Stomach smooth muscle (tissue), 2 donors: ENCODE results near the gene XRCC4.
"Not testable (repeated sequence)": the region's sequence is repeated elsewhere in the genome, so short reads cannot be mapped to it uniquely, and the experiment has no call there.

Source experiments
- H3K27ac ChIP-seq: one replicate; pipeline ENCODE4 v1.7.0; 2013; ENCODE audit warnings: mild to moderate bottlenecking, low read length, inconsistent platforms
- H3K27me3 ChIP-seq, 2 donors: one replicate each; pipeline ENCODE4 v1.7.0; 2013; ENCODE audit warnings: low read length in 2 of 2; ENCODE audit not compliant: insufficient read depth in 2 of 2, control insufficient read depth in 1 of 2
- H3K36me3 ChIP-seq, 2 donors: one replicate each; pipeline ENCODE4 v1.7.0; 2013; ENCODE audit warnings: low read length in 2 of 2; ENCODE audit not compliant: control insufficient read depth in 2 of 2, insufficient read depth in 2 of 2
- H3K4me1 ChIP-seq: one replicate; pipeline ENCODE4 v1.7.0; 2013; ENCODE audit warnings: low read length; ENCODE audit not compliant: control insufficient read depth, insufficient read depth
- H3K4me3 ChIP-seq, 2 donors: one replicate each; pipeline ENCODE4 v1.7.0; 2013; ENCODE audit warnings: low read length in 2 of 2
- H3K9ac ChIP-seq, 2 donors: one replicate each; pipeline ENCODE4 v1.7.0; 2013; ENCODE audit warnings: low read length in 2 of 2, mild to moderate bottlenecking in 1 of 2
- H3K9me3 ChIP-seq, 2 donors: one replicate each; pipeline ENCODE4 v1.7.0; 2013; ENCODE audit warnings: low read length in 2 of 2; ENCODE audit not compliant: control insufficient read depth in 2 of 2
- donor health status: healthy.
- donor health status: Pancreatic carcinoma.

XRCC4 gene

GRCh38 chr5:83341815-83342334, 264.5 kb downstream of the XRCC4 start:
- no peaks in the 10 kb centered on the region for H3K4me1 ChIP-seq
- H3K9ac ChIP-seq = no peak overlapping the region
- H3K9me3 ChIP-seq = no peaks in the 10 kb centered on the region
- H3K27ac ChIP-seq = no peak overlapping the region
- no peaks in the 10 kb centered on the region for H3K36me3 ChIP-seq
- no peak overlapping the region for H3K4me3 ChIP-seq
- H3K27me3 ChIP-seq = no peaks in the 10 kb centered on the region

GRCh38 chr5:83342465-83342864, 265.1 kb downstream of the XRCC4 start:
- no peaks in the 10 kb centered on the region for H3K9me3 ChIP-seq
- no peaks in the 10 kb centered on the region for H3K36me3 ChIP-seq
- H3K27me3 ChIP-seq = no peaks in the 10 kb centered on the region
- H3K27ac ChIP-seq = no peak overlapping the region
- no peak overlapping the region for H3K4me3 ChIP-seq
- no peaks in the 10 kb centered on the region for H3K4me1 ChIP-seq
- H3K9ac ChIP-seq = no peak overlapping the region

GRCh38 chr5:83343299-83343698, 266.0 kb downstream of the XRCC4 start:
- Histone ChIP-seq H3K9ac (no peak overlapping the region), H3K36me3 (no peaks in the 10 kb centered on the region), H3K27me3 (no peaks in the 10 kb centered on the region), H3K27ac (no peak overlapping the region), H3K4me1 (no peaks in the 10 kb centered on the region), H3K4me3 (no peak overlapping the region), H3K9me3 (no peaks in the 10 kb centered on the region)

GRCh38 chr5:83345423-83345822, 268.1 kb downstream of the XRCC4 start:
- H3K27ac ChIP-seq = no peak overlapping the region
- H3K4me1 ChIP-seq = no peaks in the 10 kb centered on the region
- H3K9ac ChIP-seq = no peak overlapping the region
- H3K36me3 ChIP-seq = no peaks in the 10 kb centered on the region
- no peaks in the 10 kb centered on the region for H3K27me3 ChIP-seq
- H3K4me3 ChIP-seq = no peak overlapping the region
- no peaks in the 10 kb centered on the region for H3K9me3 ChIP-seq

GRCh38 chr5:83348281-83348780, 271.0 kb downstream of the XRCC4 start:
- Histone ChIP-seq H3K4me3 (no peak overlapping the region), H3K27ac (no peak overlapping the region), H3K36me3 (no peaks in the 10 kb centered on the region), H3K9ac (no peak overlapping the region), H3K9me3 (no peaks in the 10 kb centered on the region), H3K27me3 (no peaks in the 10 kb centered on the region), H3K4me1 (no peaks in the 10 kb centered on the region)

GRCh38 chr5:83353231-83353630, 275.9 kb downstream of the XRCC4 start:
- H3K4me1 ChIP-seq = no peaks in the 10 kb centered on the region
- no peaks in the 10 kb centered on the region for H3K27me3 ChIP-seq

GRCh38 chr5:83353774-83354173, 276.4 kb downstream of the XRCC4 start:
- Histone ChIP-seq H3K27ac (no peak overlapping the region), H3K4me3 (no peak overlapping the region), H3K9ac (no peak overlapping the region), H3K27me3 (no peaks in the 10 kb centered on the region), H3K9me3 (no peaks in the 10 kb centered on the region), H3K4me1 (no peaks in the 10 kb centered on the region), H3K36me3 (no peaks in the 10 kb centered on the region)

More at GRCh38 chr5:83353231-83353630, 275.9 kb downstream of the XRCC4 start:
- Histone ChIP-seq H3K27ac (no peak overlapping the region), H3K9ac (no peak overlapping the region), H3K4me3 (no peak overlapping the region), H3K36me3 (no peaks in the 10 kb centered on the region), H3K9me3 (no peaks in the 10 kb centered on the region)

GRCh38 chr5:83354958-83355357, 277.6 kb downstream of the XRCC4 start:
- H3K27me3 ChIP-seq = no peaks in the 10 kb centered on the region
- no peaks in the 10 kb centered on the region for H3K4me1 ChIP-seq
- no peak overlapping the region for H3K4me3 ChIP-seq
- no peak overlapping the region for H3K9ac ChIP-seq
- H3K36me3 ChIP-seq = no peaks in the 10 kb centered on the region
- H3K9me3 ChIP-seq = no peaks in the 10 kb centered on the region
- no peak overlapping the region for H3K27ac ChIP-seq

GRCh38 chr5:83355482-83356014, 278.2 kb downstream of the XRCC4 start:
- not testable (repeated sequence) for H3K27ac ChIP-seq, H3K9ac ChIP-seq, H3K9me3 ChIP-seq, H3K4me3 ChIP-seq, H3K4me1 ChIP-seq, H3K27me3 ChIP-seq, H3K36me3 ChIP-seq

- H3K27me3 ChIP-seq = no peaks in the 10 kb centered on the region
- H3K9me3 ChIP-seq = peaks cover 0 to 3% of the 10 kb centered on the region in 2 donors
- no peak overlapping the region for H3K9ac ChIP-seq
- H3K36me3 ChIP-seq = no peaks in the 10 kb centered on the region
- H3K4me3 ChIP-seq = no peak overlapping the region
- H3K27ac ChIP-seq = no peak overlapping the region
- H3K4me1 ChIP-seq = no peaks in the 10 kb centered on the region
Observed at GRCh38 chr5:83357621-83358231, 280.4 kb downstream of the XRCC4 start.

GRCh38 chr5:83360573-83360972, 283.2 kb downstream of the XRCC4 start:
- no peaks in the 10 kb centered on the region for H3K4me1 ChIP-seq
- H3K9me3 ChIP-seq = peaks cover 0 to 3% of the 10 kb centered on the region in 2 donors
- no peak overlapping the region for H3K4me3 ChIP-seq
- no peak overlapping the region for H3K27ac ChIP-seq
- H3K9ac ChIP-seq = no peak overlapping the region
- H3K27me3 ChIP-seq = no peaks in the 10 kb centered on the region
- H3K36me3 ChIP-seq = no peaks in the 10 kb centered on the region
